Activated naive CD4-positive, alpha-beta T cell (primary cell): ENCODE data around the gene KLHL33.

ENCODE experiments used
- DNase-seq, 4 experiments: peaks; one replicate each; lab custom pipeline; 2025; lab: John Stamatoyannopoulos, UW

KLHL33 gene

DNA sequence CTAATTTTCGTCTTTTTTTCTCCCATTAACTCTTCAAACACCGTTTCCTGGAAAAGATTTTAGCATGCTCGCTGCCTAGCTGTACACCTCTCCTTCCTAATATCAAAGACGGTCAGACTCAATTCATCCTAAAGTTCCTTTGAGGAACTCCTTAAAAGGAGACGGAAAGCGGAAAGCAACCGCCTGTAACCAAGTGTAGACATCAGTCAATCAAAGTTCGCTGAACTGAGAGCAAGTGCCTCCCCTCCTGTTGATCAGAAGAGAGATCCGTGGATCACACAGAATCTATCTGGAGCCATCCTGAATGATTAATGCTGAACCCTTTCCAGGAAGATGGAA, 22.3 kb downstream of the KLHL33 start:
- DNase-seq, result no peak

DNA sequence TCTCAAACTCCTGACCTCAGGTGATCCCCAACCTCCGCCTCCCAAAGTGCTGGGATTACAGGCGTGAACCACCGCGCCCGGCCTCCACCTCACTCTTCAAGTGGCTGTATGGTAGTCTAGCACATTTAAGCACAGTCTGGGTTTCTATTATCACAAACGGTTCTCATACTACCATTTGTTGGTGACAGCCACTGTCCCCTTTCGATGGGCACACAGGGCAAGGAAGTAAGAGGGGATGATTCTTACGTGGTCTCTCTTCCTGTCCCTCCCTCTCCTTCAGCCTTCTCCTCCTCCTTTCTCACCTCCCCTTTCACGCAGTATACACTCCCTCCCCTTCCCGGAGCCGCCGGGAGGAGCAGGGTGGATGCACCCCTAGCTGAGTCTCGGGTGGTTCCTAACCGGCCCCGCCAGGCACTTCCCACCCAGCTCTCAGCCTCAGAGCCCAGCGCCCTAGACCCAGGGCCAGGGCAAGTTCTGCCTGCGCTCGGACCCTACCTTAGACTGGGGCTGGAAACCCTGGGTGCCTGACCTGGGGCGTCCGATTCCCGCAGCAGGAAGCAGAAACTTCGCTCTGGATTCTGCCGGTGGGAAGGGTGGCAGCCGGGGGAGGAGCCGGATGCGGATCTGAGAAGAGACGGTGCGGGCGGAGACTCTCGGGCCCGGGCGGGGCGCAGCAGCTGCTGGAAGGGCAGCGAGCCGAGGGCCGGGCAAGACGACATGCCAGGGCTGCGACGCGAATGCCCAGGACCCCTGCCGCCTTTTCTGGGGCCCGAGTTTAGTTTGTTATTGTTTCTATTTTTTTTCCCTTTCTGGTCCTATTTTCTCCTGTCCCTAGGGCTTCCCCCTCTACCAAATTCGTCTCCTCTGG, 22.9 kb downstream of the KLHL33 start, which contains the start of gene TEP1:
TSS of gene TEP1 (minus strand) at position 626 of the 868 bp plus-strand sequence. CDS start 5,062 bp downstream, outside the sequence.
- DNase-seq, result peak; percentile 29 to 56 (median 38)

DNA sequence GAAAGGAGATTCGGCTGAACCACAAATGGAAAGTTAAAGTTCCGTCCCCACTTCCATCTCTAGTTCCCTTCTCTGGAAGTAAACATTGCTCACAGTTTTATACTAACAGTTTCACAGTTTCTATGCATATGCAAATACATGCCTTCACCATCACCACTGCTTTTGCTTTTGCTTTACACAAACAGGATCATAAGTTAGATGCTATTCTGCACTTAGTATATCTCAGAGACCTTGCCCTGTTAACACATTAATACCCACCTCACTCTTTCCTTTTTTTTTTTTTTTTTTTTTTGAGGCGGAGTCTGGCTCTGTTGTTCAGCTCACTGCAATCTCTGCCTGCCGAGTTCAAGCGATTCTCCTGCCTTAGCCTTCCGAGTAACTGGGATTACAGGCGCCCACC, 23.6 kb downstream of the KLHL33 start:
- no peak for DNase-seq

DNA sequence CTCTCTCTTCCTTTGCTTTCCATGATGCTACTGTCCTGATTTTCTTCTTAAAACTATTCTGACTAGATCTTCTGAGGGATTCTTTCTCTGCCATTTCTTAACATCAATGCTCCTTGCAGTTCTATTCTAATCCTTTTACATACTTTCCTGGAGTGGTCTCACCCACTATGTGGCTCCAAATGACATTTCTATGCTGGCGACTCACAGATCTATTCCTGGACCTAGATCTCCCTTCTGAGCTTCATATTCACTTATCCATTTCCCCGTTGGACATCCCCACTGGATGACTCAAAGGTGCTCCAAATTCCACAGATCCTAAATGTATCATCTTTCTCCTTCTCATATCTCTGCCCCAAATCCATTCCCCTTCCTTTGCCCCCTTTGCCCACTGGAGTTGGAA, 26.7 kb downstream of the KLHL33 start:
- DNase-seq, result no peak

DNA sequence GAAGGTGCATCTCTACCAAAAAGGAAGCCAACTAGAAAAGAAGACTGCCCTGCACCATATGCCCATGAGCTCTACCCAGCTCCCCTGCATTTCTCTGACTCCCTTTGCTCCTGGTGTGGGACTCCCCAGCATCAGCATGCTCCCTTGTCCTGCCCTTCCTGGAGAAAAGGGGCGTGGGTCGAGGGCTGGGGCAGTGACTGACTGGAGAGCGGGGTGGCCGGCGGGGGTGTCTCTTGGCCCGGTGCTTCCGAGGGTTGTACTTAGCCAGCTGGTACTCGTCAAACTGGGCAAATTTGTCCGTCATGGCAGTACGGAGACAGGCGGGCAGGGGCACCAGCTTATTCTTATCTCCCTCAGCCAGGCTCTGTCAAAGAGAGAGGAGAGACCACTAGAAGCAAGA, 32.4 kb downstream of the KLHL33 start:
- DNase-seq, result no peak

DNA sequence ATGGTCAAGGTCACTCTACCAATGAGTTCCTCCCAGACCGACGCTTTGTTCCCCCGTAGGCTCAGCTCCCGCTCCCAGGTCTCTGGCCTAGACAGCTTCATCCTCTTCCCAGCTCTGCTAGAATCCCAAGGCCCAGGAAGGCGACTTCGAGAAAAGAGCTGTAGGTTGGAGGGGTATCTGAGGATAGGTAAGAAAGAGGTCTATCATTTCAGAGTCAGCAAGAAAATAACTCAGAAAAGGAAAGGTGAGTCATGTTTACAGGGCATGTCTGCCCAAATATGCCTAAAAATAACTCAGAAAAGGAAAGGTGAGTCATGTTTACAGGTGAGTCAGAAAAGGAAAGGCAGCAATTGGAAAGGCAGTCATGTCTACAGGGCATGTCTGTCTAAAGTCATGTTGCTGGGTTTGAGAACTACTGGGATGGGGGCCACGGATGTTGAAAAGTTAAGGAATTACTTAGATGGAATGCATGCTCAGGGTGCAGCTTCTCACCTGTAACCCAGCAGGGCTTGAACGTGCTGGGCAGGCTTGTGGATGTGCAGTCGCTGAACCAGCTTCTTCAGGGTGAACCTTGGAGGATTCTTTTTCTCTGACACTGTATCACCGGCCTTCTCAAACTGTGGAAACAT, 34.9 kb downstream of the KLHL33 start:
- no peak for DNase-seq

DNA sequence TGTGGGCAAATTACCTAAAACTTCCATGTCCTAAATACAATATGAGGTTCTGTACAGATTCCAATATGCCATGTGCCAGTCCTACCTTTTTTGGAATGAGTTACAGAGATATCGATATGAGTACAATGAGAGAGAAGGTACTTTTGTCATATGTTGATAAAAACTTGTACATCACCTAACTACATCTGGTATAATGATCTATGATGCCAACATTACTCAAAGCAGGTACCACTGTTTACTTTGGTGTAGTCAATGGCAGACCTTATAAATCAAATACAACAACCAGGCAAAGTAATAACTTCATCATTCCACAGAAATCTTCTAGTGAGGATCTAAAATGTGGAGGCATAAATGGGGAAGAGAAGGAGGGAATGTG, 35.4 kb downstream of the KLHL33 start:
- DNase-seq, result no peak

DNA sequence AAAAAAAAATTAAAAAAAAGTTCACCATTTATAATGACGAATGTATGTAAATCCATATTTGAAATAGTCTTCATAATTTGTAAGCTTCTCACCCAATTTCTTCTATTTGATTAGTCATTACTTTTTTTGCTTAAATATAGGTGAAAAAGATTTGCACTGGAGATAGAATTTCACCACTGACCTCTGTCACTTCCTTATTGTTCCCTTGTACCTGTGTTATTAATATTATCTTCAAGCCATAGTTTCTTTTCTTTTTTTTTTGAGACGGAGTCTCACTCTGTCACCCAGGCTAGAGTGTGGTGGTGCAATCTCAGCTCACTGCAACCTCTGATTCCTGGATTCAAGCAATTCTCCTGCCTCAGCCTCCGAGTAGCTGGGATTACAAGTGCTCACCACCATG, 38.5 kb downstream of the KLHL33 start:
- DNase-seq, result no peak

DNA sequence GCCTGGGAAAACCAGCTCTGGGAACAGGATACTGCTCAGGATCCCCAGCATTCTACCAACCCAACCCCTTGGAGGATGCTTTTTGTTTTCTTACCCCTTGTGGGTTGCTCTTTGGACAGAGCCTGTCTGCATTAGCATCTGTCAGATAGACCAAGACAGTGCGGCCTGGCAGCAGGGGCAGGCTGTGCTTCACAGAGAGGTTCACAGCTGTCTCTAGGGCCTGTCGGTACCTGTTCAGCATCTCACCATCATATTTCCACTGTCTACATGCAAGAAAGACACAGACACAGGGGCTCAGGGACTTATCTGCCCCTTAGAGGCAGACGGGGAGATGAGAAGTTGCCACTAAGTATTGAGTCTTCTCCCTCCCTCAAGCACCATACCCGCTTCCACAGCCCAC, 44.5 kb downstream of the KLHL33 start:
- no peak for DNase-seq

DNA sequence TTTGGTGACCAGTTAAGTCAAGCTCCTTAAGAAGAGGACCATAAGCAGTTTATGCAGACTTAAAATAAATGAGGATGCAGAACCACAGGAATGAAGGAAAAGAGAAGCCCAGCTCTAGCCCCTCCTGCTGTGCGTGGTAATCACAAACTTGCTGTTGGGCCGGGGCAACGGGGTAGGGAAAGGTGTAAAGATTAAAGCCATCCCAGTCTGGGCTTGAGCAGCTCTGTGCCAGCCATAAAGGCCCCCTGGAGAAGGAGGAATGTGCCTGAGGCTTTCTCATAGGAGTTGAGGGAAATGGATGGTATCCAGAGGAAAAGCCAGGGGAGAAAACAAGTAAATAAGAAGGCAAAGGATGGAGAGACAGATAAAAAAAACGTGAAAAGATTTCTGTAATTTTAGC, 47.8 kb downstream of the KLHL33 start:
- no peak for DNase-seq

DNA sequence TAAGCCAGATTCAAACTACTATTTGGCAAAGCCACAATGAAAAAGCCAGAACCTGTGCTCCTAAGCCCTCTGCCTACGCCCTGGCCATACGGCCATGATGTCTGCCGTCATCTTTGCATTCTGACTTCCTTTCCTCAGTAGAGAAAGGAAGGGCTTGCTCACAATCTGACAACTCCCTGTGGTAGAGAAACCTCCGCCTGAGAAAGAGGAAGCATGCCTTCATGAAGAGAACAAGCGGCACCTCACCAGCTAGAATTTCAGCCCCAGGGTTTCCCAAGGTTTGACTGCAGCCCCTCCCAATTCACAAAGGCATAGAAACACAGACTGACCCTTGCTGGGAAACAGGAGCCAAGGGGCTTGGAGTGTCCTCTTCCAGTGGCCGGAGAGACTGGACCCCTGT, 48.4 kb downstream of the KLHL33 start:
- DNase-seq, result no peak

DNA sequence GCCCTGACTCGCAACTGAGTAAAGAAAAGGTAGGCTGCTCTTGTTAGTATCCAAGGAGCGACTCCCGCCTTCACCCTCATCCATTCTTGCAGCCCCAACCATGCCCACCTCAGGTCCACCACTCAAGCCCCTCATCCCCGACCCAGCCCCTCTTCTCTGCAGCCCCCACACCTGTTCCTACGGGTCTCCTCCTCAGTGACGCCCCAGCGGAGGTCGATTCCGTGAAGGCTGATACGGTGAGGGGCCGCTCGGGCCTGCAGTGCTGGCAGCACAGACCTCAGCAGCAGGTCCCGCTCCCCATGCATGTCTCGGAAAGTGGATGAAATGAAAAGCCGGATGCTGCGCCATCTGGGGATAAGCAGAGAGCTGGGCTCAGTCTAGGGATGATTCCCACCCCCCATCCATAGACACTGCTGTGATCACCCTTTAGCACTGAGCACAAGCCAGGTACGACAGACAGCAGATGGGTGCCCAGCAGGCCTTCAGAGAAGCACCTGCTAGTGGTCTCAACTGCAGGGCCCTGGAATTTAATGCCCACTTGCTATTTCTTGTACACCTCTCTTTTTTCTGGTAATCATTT, 49.6 kb downstream of the KLHL33 start:
- DNase-seq, result no peak

DNA sequence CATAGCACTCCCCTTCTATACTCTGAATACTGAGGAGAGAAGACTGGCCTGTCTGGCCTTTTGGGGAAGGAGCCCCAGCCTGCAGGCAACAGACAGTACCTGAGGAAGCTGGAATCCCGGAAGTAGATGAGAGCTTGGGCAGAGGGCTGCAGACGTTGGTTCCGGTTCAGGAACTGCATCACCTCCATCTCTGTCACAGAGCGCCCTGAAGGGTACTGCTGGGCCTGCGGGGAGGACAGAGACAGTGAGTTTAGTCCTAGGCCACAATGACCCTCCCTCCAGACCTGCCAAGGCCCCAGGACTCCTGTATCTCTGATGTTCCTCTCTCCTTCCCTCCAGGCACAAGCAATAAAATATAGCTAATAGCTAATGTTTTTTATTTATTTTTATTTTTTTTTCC, 51.1 kb downstream of the KLHL33 start:
- no peak for DNase-seq

DNA sequence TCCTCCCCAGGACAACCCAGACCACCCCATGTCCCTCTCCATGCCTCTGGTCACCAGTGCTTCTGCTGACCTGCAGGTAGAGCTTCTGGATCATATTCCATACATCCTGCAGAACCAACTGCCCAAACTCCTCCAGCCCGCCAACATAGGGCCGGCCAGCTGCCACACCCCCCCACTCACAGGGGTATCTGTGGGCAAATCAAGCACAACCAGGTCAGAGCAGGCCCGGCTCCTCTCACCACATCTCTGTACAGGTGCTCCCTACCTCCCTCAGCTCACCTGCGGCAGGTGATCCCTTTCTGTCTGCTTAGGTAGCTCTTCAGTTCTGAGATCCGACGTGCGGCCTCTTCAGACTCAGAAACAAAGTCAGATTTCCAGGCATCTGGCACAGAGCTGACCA, 51.6 kb downstream of the KLHL33 start:
- DNase-seq, result no peak

DNA sequence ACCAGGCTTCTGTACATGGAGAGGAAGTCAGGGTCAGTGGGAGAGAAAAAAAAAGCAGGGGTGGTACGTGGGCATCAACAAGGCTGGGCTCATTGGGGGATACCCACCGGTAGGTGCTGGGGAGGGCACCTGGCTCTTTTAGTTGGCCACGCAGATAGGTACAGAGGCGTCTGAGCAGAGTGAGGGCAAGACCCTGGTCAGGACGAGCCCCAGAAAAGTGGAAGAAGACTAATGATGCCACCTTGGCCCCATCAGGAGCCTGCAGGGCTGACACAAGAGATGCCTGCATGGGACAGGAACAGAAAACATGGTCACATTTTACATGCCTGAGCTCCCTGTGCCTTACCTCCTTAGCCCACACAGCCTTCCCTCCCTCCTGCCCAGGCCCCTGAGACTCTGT, 52.3 kb downstream of the KLHL33 start:
- no peak for DNase-seq

DNA sequence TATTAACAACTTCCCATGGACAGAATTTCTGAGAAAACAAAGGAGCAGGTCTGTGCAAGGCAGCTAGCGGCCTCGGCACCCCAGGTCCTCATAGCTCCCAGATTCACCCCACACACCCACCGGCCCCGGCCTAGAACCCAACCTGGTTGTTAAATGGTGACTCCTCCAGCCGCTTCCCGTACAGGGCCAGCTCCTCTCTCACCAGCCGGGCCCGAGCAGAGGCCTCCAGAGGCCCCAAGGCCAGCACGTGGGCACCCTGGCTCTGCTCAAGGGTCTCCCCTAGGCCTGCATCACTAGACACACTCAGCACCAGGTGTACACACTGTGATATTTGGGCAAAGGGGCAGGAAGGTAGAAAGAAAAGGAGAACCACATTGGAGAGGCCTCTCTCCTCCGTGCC, 52.9 kb downstream of the KLHL33 start:
- no peak for DNase-seq

DNA sequence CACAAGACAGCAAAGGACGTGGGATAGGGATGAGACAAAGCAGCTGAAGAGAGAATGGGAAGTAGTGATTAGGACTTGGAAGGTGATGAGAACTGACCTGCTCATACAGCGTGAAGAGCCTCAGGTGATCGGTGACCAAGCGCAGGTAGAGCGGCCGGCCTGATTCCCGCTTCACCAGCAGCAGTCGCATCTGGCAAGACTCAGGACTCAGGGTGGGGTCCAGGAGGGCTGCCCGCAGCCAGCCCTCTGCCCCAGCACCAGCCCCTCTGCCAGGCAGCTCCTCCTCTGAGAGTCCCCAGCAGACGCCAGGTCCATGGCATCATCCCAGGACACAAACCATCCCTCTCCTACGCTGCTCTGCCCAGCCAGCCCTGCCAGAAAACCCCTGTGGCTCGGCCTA, 53.4 kb downstream of the KLHL33 start:
- DNase-seq, result no peak

DNA sequence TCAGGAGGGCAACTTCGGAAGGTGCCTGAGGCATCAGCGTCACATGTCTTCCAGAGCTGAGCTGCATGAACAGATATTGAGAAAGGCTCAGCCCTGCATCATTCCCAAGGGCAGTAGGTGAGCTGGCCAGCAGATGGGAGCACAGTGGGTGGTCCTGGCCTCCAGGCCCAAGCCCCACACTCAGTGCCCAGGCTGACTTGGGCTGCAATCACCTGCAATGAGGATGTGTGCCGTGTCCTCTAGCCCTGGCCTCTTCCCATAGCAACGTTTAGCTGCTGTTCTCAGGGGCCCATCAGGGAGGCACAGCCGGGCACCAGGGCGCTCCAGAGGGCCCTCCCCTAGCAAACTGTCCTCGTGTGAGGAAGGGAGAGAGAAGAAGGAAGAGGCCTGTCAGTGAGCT, 54.6 kb downstream of the KLHL33 start:
- DNase-seq, result no peak

DNA sequence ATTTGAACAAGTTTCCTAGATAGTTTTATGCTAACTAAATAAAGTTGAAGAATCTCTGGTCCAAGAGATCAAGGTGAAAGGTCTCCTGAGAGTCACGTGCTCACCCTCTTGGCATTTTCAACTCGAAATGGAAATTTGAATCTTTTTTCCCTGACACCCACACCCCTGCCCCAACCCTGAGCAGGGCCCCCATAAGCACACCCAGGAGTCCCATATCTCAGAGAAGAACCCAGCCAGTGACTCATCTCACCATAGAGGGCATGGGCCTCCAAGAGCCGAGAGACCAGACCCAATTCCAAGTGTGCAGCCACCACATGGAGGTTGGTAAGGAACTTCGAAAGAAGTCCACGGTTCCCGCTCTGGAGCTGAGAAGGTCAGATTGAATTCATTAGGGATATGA, 55.3 kb downstream of the KLHL33 start:
- no peak for DNase-seq

DNA sequence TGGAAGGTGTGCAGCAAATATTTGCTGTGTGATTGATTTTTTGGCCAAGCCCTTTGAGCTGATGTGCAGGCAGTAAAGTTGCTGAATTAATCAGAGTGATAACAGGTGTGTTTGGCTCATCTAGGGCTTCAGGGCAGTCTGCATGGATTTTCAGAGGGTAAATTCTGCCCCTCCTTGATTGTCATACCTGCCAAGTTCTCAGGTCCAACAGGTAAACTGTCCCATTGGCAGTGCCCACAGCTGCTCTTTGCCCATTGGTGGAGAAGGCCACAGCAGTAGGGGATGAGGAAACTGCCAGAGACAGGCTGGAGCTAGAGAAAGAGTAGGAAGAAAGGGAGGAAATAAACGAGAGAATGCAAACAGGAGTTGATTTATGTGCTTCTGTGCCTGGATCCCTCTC, 56.2 kb downstream of the KLHL33 start:
- no peak for DNase-seq

DNA sequence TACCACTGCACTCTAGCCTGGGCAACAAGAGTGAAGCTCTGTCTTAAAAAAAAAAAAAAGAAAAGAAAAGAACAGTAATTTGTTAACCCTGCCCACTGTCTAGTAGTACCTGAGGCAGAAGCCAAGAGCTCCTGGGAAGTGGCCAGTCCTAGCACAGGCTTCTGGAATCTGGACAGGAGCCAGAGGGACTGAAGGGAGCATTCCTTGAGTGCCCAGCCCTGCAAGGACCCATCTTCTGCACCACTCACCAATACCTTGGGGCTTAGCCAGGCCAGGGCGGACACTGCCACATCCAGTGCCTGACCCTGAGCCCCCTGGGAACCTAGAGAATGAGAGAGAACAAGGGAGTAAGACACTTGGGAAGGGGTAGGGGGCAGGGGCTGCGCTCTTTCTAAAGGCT, 58.8 kb downstream of the KLHL33 start:
- DNase-seq, result no peak

DNA sequence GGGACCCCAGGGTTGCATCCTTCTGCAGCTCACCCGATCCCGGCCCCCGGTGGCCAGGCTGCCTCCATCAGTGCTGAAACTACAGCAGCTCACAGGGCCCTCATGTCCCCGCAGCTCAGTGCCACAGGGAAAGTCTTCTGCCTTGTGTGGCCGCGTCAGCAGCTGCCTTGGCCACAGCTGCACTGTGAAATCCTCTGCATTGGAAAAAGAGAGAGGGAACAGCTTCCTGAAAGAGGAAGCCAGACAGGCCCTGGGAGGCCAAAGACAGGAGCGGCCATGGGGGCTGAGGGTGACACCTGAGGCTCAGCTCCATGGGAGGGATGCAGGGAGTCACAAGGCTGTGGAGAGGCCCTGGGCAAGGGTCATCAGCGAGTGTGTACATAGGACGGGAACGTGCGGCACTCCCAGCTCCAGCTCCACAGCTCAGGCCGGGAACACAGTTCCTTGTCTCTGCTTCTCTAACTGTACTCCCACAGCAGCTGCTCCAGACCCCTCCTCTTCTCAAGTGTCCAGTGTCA, 59.8 kb downstream of the KLHL33 start:
- no peak for DNase-seq
